Stimulated activated CD4-positive, alpha-beta T cell treated with anti-CD3 and anti-CD28 coated beads, Interleukin-15, amount 100 ng/mL, for 48 hours (primary cell): ENCODE measurements around the gene BPNT1.
"Not testable (repeated sequence)": the region's sequence is repeated elsewhere in the genome, so short reads cannot be mapped to it uniquely, and the experiment has no call there.

ENCODE experiments used
- DNase-seq, 2 donors: peaks; one replicate each; pipeline ENCODE4 v3.0.0-alpha.2; 2020; ENCODE audit warnings: low read depth in 2 of 2

Gene BPNT1

GRCh38 chr1:220089650-220090556, at the start of gene BPNT1:
BPNT1 (minus strand) TSS chr1:220089788; CDS start chr1:220079846, 9,942 bp downstream.
- peak; percentile 93 to 95 for DNase-seq

- DNase-seq = no peak
Observed at GRCh38 chr1:220137019-220137786, 47.6 kb upstream of the BPNT1 start.

- DNase-seq = peak in 1 of 2 donors; percentile 9
Observed at GRCh38 chr1:220135755-220136154, 46.2 kb upstream of the BPNT1 start.

- DNase-seq = no peak
Observed at GRCh38 chr1:220129479-220130210, 40.1 kb upstream of the BPNT1 start.

GRCh38 chr1:220127076-220127475, 37.5 kb upstream of the BPNT1 start:
- no peak for DNase-seq

- no peak for DNase-seq
Observed at GRCh38 chr1:220124542-220124941, 35.0 kb upstream of the BPNT1 start.

GRCh38 chr1:220123889-220124288, 34.3 kb upstream of the BPNT1 start:
- no peak for DNase-seq

- no peak for DNase-seq
Observed at GRCh38 chr1:220123066-220123465, 33.5 kb upstream of the BPNT1 start.

GRCh38 chr1:220121791-220122530, 32.4 kb upstream of the BPNT1 start:
- no peak for DNase-seq

- DNase-seq = no peak
Observed at GRCh38 chr1:220119043-220119512, 29.5 kb upstream of the BPNT1 start.

- DNase-seq = no peak
Observed at GRCh38 chr1:220113136-220113695, 23.6 kb upstream of the BPNT1 start.

- not testable (repeated sequence) for DNase-seq
Observed at GRCh38 chr1:220112600-220112999, 23.0 kb upstream of the BPNT1 start.

GRCh38 chr1:220110473-220110872, 20.9 kb upstream of the BPNT1 start:
- DNase-seq = not testable (repeated sequence)

GRCh38 chr1:220099826-220100225, 10.2 kb upstream of the BPNT1 start:
- DNase-seq = no peak

- peak; percentile 83 to 91 for DNase-seq
Observed at GRCh38 chr1:220094016-220094911, 4.7 kb upstream of the BPNT1 start, which contains the start of gene IARS2. IARS2 (plus strand) TSS chr1:220094132; CDS start chr1:220094217, 85 bp downstream.

GRCh38 chr1:220093361-220094015, 3.9 kb upstream of the BPNT1 start:
- DNase-seq = no peak

- no peak for DNase-seq
Observed at GRCh38 chr1:220092694-220093093, 3.1 kb upstream of the BPNT1 start.

- DNase-seq = not testable (repeated sequence)
Observed at GRCh38 chr1:220086261-220086686, 3.3 kb downstream of the BPNT1 start.

- no peak for DNase-seq
Observed at GRCh38 chr1:220084460-220084859, 5.1 kb downstream of the BPNT1 start.
